OCI-M2 (cell line): Measurements from ENCODE around the gene ST3GAL3.

Experiments
- DNase-seq: peaks from one replicate; lab custom pipeline; 2025; ENCODE audit not compliant: unreplicated experiment; lab: John Stamatoyannopoulos, UW

ST3GAL3 gene

GRCh38 chr1:43936431-43937151 lies 229.3 kb downstream of the ST3GAL3 start:
- DNase-seq: no peak

- no peak for DNase-seq
These were observed 230.0 kb downstream of the ST3GAL3 start for GRCh38 chr1:43937179-43937865.

GRCh38 chr1:43938383-43938782 lies 231.0 kb downstream of the ST3GAL3 start:
- no peak for DNase-seq

DNA sequence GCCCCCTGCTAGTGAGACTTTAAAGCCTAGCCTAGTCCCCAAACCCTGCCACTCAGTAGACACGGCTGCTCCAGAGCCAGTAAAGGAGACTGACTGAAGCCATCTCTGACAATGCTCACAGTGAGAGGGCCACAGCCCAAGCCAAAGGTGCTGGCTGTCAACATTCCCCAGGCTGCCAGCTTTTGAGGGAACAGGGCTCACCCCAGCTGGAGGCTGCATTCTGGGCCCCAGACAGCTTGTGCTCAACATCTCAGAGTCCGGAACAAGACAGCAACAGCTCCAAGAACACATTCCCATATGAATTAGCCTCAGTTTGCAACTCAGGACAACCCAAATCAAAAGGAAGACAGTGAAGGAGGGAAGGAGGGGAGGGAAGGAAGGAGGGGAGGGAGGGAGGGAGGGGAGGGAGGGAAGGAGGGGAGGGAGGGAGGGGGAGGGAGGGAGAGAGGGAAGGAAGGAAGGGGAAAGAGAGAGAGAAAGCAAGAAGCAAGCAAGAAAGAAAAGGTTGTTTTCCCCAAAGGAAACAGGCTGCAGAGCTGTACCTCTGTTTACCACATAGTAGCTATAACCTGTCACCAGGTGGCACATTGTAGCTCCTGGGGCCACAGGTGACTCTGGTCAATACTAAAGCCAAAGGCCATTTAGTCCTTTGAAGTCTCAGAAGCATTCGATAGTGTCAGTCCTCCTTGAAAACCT lies 231.7 kb downstream of the ST3GAL3 start:
- no peak for DNase-seq

DNA sequence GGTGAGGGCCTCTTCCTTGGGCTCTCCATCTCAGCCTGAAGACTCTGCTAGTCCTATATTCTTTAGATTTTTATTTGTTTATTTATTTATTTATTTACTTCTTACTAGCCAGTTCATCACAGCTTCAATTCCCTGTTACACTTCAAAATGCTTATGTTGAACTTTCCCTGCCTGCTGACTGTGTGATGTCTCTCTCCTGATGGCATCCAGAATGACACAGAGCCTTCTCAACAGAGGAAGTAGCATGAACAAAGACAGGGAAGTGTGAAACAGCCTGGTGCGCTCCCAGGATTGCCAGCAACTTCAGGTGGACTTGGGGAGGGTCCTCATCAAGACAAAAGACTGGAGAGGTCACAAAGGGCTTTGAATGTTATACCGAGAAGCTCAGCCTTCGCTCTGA lies 235.1 kb downstream of the ST3GAL3 start:
- DNase-seq: no peak

DNA sequence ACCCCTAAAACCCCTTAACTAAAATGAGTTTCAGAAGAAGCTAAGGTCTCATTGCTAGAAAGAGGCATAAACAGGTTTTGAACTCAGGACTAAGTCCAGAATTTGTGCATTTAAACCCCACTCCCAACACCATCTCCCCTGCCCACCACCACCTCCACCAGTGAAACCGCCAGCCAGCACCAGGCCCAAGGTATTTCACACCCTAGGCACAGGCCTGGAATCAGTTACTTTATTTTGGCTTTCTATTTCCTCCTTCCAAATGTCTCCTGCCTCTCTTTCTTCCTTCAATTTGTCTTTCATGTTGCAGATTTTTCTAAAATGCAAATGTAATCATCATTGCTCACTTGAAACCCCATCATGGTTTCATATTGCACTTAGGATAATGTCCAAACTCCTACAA lies 237.5 kb downstream of the ST3GAL3 start:
- DNase-seq: no peak

GRCh38 chr1:43945674-43946235 lies 238.4 kb downstream of the ST3GAL3 start:
- no peak for DNase-seq

- peak; percentile 86 for DNase-seq
These were observed 239.1 kb downstream of the ST3GAL3 start, which contains the start of gene IPO13 for GRCh38 chr1:43946236-43947060. Gene IPO13, plus strand, starts transcription at chr1:43946950. Its CDS starts 651 bp downstream, at chr1:43947601.

- no peak for DNase-seq
These were observed 239.9 kb downstream of the ST3GAL3 start for GRCh38 chr1:43947061-43947873.

DNA sequence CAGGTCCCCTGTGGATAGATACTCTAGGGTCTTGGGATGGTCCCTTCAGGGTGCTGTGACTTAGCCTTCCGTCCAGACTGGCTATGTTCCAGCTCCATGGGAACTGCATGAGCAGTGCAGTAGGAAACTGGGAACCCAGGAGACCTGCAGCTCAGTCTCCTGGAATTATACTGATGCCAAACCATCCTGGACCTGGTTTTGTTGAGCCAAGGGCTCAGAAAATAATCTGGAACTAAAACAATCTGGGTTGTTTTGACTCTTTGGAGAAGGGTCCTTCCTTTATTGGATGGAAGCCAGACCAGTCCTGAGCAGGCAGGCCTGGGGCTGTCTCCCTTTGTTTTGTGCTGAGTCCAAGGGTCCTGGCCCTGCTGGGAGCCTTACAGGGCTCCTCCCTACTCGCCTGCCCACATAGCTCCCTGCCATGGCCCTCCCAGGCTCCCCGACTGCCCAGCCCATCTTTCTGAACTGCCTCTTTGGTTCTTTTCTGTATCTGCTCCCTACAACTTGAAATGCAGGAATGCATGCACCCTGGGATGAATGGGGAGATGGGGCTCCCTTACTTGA lies 240.6 kb downstream of the ST3GAL3 start:
- DNase-seq: no peak

GRCh38 chr1:43949678-43950077 lies 242.3 kb downstream of the ST3GAL3 start:
- DNase-seq: no peak

GRCh38 chr1:43951021-43951985 lies 244.0 kb downstream of the ST3GAL3 start:
- no peak for DNase-seq

- no peak for DNase-seq
These were observed 245.5 kb downstream of the ST3GAL3 start for GRCh38 chr1:43952731-43953346.

DNA sequence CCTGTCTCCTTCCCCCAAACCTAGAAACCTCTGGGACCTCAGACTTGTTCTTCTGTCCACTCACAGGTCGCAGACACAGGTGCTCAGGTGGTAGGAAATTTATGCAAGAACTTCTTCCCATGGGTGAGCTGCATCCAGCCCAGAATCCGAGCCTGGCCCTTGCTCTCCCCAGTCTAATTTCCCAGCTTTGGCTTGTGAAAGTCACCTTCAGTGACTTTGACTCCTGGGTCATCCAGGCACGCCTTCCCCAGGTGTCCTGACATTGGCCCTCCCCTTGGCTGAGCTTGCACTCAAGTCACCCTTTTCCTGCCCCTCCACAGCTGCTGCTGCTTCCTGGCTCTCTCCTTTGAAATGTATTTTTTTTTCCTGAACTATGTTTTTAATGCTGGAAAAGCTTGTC lies 246.0 kb downstream of the ST3GAL3 start:
- no peak for DNase-seq

GRCh38 chr1:43954036-43954435 lies 246.7 kb downstream of the ST3GAL3 start:
- no peak for DNase-seq

- no peak for DNase-seq
These were observed 248.9 kb downstream of the ST3GAL3 start for GRCh38 chr1:43956234-43956633.

- no peak for DNase-seq
These were observed 250.2 kb downstream of the ST3GAL3 start for GRCh38 chr1:43957407-43958040.
